ENCODE results near the gene CLEC11A. TPM values are rescaled to one million over a fixed set of nuclear protein-coding genes. Genes with fewer than 3 reads are reported as not detected.

Gene CLEC11A
- polyA plus RNA-seq, 2 of the 4 experiments (the other 2 are of a cell fraction): 1.5 to 6.2 TPM

DNA sequence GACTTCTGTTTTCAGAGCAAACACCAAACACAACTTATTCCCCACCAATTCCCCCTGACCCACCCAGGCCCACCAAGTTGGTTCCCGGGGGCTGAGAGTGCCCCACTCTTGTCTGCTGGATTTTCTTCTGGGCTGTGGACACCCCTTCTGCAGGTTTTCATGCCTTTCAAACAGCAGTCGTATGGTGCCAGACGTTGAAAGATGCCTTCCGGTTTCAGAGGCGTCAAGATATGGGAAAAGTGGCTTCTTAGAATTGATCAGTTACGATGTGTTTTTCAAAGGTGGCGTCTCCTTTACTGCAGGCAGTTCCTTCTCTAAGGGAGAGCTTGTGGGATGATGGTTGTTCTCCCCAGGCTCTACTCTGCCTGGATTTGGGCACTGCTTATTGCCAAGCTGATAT lies 12.7 kb downstream of the CLEC11A start (continued):
- TF ChIP-seq MAZ (IDR thresholded peaks at IDR 0.05; ENCODE audit: borderline replicate concordance, low read depth, low read length): no peak
- no peak for TF ChIP-seq ZSCAN20 (CRISPR knock-in tag; IDR thresholded peaks at IDR 0.05)
- TF ChIP-seq HOXB5 (CRISPR knock-in tag; IDR thresholded peaks at IDR 0.05): no peak
- TF ChIP-seq JUN (IDR thresholded peaks at IDR 0.05): no peak
- no peak for TF ChIP-seq MYC (IDR thresholded peaks at IDR 0.05; ENCODE audit: borderline replicate concordance, low read length)
- no peak for TF ChIP-seq KDM1A (IDR thresholded peaks at IDR 0.05; ENCODE audit: low read depth)
- TF ChIP-seq BHLHE40 (IDR thresholded peaks at IDR 0.05; ENCODE audit: low read depth, low read length): no peak

DNA sequence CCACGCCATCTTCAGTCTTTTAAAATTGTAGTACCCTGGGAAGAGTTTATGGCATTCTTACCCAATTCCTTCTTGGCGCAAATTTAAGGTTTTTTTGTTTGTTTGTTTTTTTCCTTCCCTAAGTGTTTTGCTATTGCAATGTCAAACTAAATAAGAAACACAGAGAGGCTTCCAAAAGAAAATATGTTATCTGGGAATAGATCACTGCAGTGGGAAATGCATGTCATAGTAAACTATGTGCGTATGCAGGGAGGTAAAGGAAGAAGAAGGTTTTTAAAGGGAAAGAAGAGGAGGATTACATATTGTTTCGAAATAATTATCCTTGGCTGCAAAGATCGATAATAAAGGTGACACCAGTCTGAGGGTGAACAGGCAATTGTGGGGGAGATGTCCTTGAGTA lies 13.2 kb downstream of the CLEC11A start:
- CTCF ChIA-PET: interaction anchor here (1.4 to 18.4 kb wide), 3 partner anchors 12 to 42 kb away, joined by 6 to 272 read pairs (median 47); no protein-coding TSS in a partner anchor
- no peak overlapping the region for H3K4me3 ChIP-seq
- no peak for DNase-seq (ENCODE audit: low read depth in 1 of 2, low spot score in 1 of 2)
- FAIRE-seq: no peak
- no peaks in the 10 kb centered on the region for H3K4me1 ChIP-seq
- H3K9me3 ChIP-seq: no peaks in the 10 kb centered on the region
- POLR2A ChIA-PET: no interaction called here
- TF ChIP-seq FOSB (CRISPR knock-in tag; IDR thresholded peaks at IDR 0.05): no peak
- no peak for TF ChIP-seq SMC3 (IDR thresholded peaks at IDR 0.05)
- no peak overlapping the region for H3K27ac ChIP-seq
- WGBS (ENCODE audit: missing lambda C conversion rate): 14% methylated on average over 5 of the region's 5 CpGs
- no peak for ATAC-seq
- no peak overlapping the region for H3K4me2 ChIP-seq

DNA sequence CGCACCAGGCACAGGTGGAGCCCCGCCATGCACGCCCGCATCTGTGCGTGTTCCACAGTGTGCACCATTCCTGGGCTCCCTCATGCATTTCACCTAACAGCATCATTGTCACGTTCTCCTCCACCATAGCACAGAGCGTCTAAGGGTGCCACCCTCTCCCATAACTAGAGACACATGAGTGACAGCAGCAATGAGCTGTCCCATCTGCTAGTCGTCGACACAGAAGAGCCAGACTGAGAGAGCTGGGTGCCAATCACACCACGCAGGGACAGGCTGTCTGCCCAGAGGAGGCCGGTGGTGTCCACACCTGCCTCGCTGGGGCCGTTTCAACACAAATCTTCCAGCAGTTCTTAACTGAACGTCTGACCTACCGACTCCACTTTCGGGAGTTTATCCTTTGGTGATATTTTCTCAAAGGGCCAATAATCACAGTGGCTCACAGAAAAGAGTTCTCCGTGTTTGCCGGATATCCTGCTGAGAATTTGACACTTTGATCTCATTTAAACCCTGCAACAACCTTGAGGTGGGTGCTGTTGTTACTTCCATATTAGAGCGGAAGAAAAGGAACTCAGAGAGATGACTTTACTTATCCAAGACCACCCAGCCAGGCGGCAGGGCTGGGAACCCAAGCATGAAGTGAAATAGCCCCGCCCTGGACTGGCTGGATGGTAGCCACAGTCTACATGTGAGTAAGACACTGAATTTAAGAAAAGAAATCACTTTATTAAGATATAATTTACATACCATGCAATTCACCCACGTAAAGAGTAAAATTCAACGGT lies 16.2 kb downstream of the CLEC11A start:
- H3K9me3 ChIP-seq: no peaks in the 10 kb centered on the region
- H3K4me2 ChIP-seq: no peak overlapping the region
- FAIRE-seq (no peak), ATAC-seq (peak; percentile 47 to 49; a peak in 5 of 6 replicates), DNase-seq (ENCODE audit: low read depth in 1 of 2, low spot score in 1 of 2) (no peak)
- TF ChIP-seq CBX2 (IDR thresholded peaks at IDR 0.05; ENCODE audit: borderline replicate concordance, low read depth): no peak
- TF ChIP-seq, protein P1, sequence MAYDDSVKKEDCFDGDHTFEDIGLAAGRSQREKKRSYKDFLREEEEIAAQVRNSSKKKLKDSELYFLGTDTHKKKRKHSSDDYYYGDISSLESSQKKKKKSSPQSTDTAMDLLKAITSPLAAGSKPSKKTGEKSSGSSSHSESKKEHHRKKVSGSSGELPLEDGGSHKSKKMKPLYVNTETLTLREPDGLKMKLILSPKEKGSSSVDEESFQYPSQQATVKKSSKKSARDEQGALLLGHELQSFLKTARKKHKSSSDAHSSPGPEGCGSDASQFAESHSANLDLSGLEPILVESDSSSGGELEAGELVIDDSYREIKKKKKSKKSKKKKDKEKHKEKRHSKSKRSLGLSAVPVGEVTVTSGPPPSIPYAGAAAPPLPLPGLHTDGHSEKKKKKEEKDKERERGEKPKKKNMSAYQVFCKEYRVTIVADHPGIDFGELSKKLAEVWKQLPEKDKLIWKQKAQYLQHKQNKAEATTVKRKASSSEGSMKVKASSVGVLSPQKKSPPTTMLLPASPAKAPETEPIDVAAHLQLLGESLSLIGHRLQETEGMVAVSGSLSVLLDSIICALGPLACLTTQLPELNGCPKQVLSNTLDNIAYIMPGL (CRISPR knock-in tag; IDR thresholded peaks at IDR 0.05; ENCODE audit: borderline replicate concordance): no peak
- TF ChIP-seq, protein P2, sequence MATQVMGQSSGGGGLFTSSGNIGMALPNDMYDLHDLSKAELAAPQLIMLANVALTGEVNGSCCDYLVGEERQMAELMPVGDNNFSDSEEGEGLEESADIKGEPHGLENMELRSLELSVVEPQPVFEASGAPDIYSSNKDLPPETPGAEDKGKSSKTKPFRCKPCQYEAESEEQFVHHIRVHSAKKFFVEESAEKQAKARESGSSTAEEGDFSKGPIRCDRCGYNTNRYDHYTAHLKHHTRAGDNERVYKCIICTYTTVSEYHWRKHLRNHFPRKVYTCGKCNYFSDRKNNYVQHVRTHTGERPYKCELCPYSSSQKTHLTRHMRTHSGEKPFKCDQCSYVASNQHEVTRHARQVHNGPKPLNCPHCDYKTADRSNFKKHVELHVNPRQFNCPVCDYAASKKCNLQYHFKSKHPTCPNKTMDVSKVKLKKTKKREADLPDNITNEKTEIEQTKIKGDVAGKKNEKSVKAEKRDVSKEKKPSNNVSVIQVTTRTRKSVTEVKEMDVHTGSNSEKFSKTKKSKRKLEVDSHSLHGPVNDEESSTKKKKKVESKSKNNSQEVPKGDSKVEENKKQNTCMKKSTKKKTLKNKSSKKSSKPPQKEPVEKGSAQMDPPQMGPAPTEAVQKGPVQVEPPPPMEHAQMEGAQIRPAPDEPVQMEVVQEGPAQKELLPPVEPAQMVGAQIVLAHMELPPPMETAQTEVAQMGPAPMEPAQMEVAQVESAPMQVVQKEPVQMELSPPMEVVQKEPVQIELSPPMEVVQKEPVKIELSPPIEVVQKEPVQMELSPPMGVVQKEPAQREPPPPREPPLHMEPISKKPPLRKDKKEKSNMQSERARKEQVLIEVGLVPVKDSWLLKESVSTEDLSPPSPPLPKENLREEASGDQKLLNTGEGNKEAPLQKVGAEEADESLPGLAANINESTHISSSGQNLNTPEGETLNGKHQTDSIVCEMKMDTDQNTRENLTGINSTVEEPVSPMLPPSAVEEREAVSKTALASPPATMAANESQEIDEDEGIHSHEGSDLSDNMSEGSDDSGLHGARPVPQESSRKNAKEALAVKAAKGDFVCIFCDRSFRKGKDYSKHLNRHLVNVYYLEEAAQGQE (IDR thresholded peaks at IDR 0.05): no peak
- TF ChIP-seq, protein P3, sequence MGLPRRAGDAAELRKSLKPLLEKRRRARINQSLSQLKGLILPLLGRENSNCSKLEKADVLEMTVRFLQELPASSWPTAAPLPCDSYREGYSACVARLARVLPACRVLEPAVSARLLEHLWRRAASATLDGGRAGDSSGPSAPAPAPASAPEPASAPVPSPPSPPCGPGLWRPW (IDR thresholded peaks at IDR 0.05): no peak
- no peak for TF ChIP-seq CHD4 (IDR thresholded peaks at IDR 0.05; ENCODE audit: borderline replicate concordance)
- no peak for TF ChIP-seq SMC3 (IDR thresholded peaks at IDR 0.05)
- no peak for TF ChIP-seq MAFK (IDR thresholded peaks at IDR 0.05; ENCODE audit: partially characterized antibody)
- no peaks in the 10 kb centered on the region for H3K4me1 ChIP-seq
- 47% methylated on average over 23 of the region's 23 CpGs for WGBS (ENCODE audit: missing lambda C conversion rate)
- no peak overlapping the region for H3K27ac ChIP-seq
- no peak overlapping the region for H3K4me3 ChIP-seq
- CTCF ChIA-PET: interaction anchor here (1.5 to 1.8 kb wide), 2 partner anchors 14 to 20 kb away, joined by 3 to 5 read pairs; no protein-coding TSS in a partner anchor
- POLR2A ChIA-PET: no interaction called here
